Chondrocyte (in vitro differentiated cells): Measurements from ENCODE around the gene CALU. TPM values are rescaled to one million over a fixed set of nuclear protein-coding genes. Genes with fewer than 3 reads are reported as not detected.

Source experiments
- DNase-seq: peaks from one replicate; pipeline ENCODE4 v3.0.0; 2021; ENCODE audit warnings: mixed read lengths, low spot score
- H3K27ac Mint-ChIP-seq: one replicate; pipeline ENCODE4 v1.8.0; 2021; ENCODE audit warnings: mild to moderate bottlenecking, moderate library complexity, mixed read lengths; ENCODE audit not compliant: unreplicated experiment
- H3K27me3 Mint-ChIP-seq: 2 replicates; pipeline ENCODE4 v1.8.0; 2021; ENCODE audit warnings: low read depth, mixed read lengths
- H3K36me3 Mint-ChIP-seq: 2 replicates; pipeline ENCODE4 v1.8.0; 2021; ENCODE audit warnings: low read depth, mixed read lengths
- H3K4me1 Mint-ChIP-seq: 2 replicates; pipeline ENCODE4 v1.8.0; 2021; ENCODE audit warnings: low read depth, mild to moderate bottlenecking, mixed read lengths
- H3K4me3 Mint-ChIP-seq: one replicate; pipeline ENCODE4 v1.8.0; 2021; ENCODE audit warnings: mild to moderate bottlenecking, moderate library complexity, mixed read lengths; ENCODE audit not compliant: unreplicated experiment
- H3K9me3 Mint-ChIP-seq: 2 replicates; pipeline ENCODE4 v1.8.0; 2021; ENCODE audit warnings: low read depth, mixed read lengths
- total RNA-seq: library from RNA; stranded (reverse); gene quantifications from 3 replicates; pipeline ENCODE4 v1.2.1, GENCODE V29; 2021
- TF ChIP-seq, protein P1 (sequence below): fragments of 200-600 bp; sonication (generic); IDR thresholded peaks from 2 replicates; pipeline ENCODE4 v1.5.0; 2021; ENCODE audit warnings: antibody characterized with exemption, mild to moderate bottlenecking, moderate library complexity

Gene CALU
- total RNA-seq, 1 donor from 2014 or later = 731 TPM

DNA sequence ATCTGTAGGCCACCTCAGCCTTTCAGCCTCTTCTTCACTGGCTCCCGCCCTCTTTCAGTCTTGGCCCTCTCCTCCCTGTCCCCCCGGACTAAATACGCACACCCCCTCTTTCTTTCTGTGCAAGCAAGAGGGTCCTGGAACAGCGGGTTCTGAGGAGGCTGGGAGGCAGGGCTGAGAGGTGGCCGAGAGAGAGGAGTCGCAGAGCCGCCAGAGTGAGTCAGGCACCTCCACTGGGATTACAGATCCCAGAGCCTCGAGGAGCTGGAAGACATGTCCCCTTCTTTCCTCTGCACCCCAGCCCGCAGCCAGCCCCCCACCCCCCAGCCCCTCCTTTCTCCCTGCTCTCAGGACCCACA, 52.8 kb downstream of the CALU start:
- Mint-ChIP-seq H3K4me1 (peaks cover 16% of the 10 kb centered on the region), H3K27ac (no peak overlapping the region), H3K27me3 (peaks cover 2% of the 10 kb centered on the region), H3K4me3 (peak overlapping the region; percentile 86), H3K9me3 (no peaks in the 10 kb centered on the region), H3K36me3 (peaks cover 2% of the 10 kb centered on the region)
- DNase-seq = no peak
- TF ChIP-seq, protein P1, sequence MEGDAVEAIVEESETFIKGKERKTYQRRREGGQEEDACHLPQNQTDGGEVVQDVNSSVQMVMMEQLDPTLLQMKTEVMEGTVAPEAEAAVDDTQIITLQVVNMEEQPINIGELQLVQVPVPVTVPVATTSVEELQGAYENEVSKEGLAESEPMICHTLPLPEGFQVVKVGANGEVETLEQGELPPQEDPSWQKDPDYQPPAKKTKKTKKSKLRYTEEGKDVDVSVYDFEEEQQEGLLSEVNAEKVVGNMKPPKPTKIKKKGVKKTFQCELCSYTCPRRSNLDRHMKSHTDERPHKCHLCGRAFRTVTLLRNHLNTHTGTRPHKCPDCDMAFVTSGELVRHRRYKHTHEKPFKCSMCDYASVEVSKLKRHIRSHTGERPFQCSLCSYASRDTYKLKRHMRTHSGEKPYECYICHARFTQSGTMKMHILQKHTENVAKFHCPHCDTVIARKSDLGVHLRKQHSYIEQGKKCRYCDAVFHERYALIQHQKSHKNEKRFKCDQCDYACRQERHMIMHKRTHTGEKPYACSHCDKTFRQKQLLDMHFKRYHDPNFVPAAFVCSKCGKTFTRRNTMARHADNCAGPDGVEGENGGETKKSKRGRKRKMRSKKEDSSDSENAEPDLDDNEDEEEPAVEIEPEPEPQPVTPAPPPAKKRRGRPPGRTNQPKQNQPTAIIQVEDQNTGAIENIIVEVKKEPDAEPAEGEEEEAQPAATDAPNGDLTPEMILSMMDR = no peak

DNA sequence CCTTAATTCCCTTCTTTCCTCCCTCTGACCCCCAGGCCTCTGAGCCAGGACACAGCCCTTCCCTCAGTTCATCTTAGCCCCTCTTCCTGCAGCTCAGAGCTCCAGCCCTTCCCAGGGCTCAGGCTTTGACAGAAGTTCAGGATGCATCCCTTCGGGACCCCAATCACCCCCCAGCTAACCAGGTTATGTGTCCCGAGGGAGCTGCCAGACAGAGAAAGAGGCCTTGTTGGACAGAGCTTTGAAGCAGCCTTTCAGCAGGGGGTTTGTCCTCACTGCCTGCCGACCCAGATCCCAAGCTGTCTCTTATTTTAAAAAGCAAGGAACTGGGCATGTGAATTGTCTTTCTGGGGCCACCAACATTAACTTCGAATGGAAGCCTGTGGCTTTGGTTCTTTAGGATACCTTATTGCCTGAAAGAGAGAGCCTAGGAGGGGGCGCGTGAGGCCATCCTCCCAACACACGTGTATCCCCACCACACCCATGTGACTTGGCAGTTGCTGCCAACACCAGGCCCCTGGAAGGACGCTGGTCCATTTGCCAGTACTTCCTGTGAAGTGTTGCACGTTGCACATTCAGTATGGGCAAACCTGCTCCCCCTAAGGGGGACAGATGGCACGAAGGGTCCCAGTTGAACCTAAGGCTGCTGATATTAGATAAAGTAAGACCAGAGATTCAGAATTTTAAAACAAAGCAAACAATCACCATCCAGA, 53.5 kb downstream of the CALU start:
- no peaks in the 10 kb centered on the region for H3K9me3 Mint-ChIP-seq
- peaks cover 4% of the 10 kb centered on the region for H3K36me3 Mint-ChIP-seq
- TF ChIP-seq, protein P1 = no peak
- no peak for DNase-seq
- H3K4me1 Mint-ChIP-seq = peaks cover 16% of the 10 kb centered on the region
- H3K27me3 Mint-ChIP-seq = peaks cover 2% of the 10 kb centered on the region
- peak overlapping the region; percentile 27 for H3K4me3 Mint-ChIP-seq
- H3K27ac Mint-ChIP-seq = no peak overlapping the region

DNA sequence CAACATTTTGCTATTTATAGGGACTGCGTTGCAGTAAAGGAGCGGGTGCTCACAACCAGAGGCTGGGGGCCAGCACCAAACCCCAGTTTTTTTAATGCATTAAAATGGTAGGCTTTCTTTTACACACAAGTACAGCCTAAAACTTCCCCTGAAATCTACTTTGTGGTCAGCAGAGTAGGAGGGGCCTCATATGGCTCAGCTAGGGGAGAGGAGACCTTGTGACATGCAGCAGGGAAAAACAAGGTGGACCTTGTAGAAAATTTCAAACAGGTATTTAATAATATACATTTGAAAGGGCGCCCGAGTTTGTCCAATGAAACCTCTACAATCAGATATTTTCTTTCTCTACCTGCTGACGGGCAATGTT, 54.0 kb downstream of the CALU start:
- Mint-ChIP-seq H3K36me3 (peaks cover 4% of the 10 kb centered on the region), H3K27ac (no peak overlapping the region), H3K4me3 (no peak overlapping the region), H3K9me3 (no peaks in the 10 kb centered on the region), H3K4me1 (peaks cover 16% of the 10 kb centered on the region), H3K27me3 (peaks cover 2% of the 10 kb centered on the region)
- DNase-seq = no peak
- TF ChIP-seq, protein P1 = no peak

DNA sequence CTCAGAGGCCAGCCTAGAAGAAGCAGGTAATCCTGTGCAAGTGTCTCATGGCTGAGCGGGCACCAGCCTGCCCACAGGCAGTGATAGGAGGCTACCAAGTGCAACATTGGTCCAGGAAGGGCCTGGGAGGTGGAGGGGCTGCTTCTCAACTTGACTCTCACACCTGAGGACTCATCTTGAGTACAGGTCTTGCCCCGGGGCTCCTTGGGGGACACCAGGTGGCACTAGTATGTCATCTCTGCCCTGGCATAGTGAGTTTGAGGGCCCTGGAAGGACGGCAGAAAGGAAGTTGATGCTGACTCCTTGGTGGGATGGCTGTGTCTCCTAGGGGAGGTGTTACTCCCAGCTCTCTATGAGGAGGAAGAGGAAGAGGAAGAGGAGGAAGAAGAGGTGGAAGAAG, 54.9 kb downstream of the CALU start:
- no peaks in the 10 kb centered on the region for H3K9me3 Mint-ChIP-seq
- H3K27me3 Mint-ChIP-seq = no peaks in the 10 kb centered on the region
- peaks cover 16% of the 10 kb centered on the region for H3K4me1 Mint-ChIP-seq
- no peak overlapping the region for H3K4me3 Mint-ChIP-seq
- H3K27ac Mint-ChIP-seq = no peak overlapping the region
- peaks cover 4% of the 10 kb centered on the region for H3K36me3 Mint-ChIP-seq
- no peak for DNase-seq
- TF ChIP-seq, protein P1 = peak; percentile 22

DNA sequence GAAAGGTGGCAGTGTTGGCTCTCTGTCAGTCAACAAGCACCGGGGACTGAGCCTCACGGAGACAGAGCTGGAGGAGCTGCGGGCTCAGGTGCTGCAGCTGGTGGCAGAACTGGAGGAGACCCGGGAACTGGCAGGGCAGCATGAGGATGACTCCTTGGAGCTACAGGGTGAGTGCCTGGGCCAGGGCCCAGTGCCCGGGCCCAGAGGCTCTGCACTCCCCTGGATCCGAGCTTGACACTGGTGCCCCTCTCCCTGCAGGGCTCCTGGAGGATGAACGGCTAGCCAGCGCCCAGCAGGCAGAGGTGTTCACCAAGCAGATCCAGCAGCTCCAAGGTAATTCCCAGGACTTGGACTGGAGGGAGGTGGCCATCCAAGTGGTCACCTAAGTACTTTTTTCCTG, 55.3 kb downstream of the CALU start:
- H3K27me3 Mint-ChIP-seq = no peaks in the 10 kb centered on the region
- no peaks in the 10 kb centered on the region for H3K9me3 Mint-ChIP-seq
- no peak overlapping the region for H3K4me3 Mint-ChIP-seq
- no peak overlapping the region for H3K27ac Mint-ChIP-seq
- H3K4me1 Mint-ChIP-seq = peaks cover 16% of the 10 kb centered on the region
- H3K36me3 Mint-ChIP-seq = peaks cover 4% of the 10 kb centered on the region
- TF ChIP-seq, protein P1 = no peak
- no peak for DNase-seq
